HG03460 (cell line): ENCODE data around the gene C10orf71.

Experiments
- ATAC-seq: cut with Tn5 transposase; IDR thresholded peaks from one replicate; pipeline ENCODE4 v1.9.1; 2021; ENCODE audit not compliant: unreplicated experiment

The C10orf71 gene

GRCh38 chr10:49272251-49273081 lies 26.5 kb upstream of the C10orf71 start:
- no peak for ATAC-seq

- ATAC-seq: no peak
Observed at GRCh38 chr10:49273082-49273465, 25.9 kb upstream of the C10orf71 start.

DNA sequence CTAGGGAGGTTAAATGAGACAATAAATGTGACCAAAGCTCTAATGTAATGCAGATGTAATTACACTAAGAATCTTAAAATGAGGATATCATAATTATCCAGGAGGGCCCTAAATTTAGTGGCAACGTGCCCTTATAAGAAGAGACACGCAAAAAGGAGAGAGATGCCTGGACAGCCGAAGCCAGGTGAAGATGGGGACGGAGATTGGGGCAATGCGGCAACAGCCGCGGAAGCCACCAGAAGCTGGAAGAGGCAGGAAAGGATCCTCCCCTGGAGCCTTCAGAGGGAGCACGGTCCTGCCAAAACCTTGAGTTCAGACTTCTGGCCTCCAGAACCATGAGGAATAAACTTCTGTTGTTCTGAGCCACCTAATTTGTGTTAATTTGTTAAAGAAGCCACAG lies 25.3 kb upstream of the C10orf71 start:
- no peak for ATAC-seq

DNA sequence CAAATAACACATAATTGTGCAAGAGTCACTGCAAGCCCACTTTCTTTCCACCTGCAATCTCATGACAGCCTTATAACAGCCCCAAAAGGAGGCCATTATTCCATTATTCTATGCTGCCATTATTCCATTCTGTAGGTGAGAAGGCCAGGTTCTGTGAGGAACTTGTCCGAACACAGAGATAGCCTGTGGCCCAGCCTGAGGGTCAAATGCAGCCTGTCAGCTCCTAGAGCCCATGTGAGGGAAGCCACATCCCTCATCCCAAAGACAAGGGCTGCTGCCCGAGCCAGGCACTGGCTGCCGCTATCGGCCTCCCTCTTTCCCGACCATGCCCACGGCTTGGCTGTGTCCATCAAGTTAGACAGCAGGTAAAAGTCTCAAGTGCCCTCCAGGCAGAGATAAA lies 24.1 kb upstream of the C10orf71 start:
- ATAC-seq: no peak

- no peak for ATAC-seq
Observed at GRCh38 chr10:49275896-49276295, 23.1 kb upstream of the C10orf71 start.

GRCh38 chr10:49276596-49276995 lies 22.4 kb upstream of the C10orf71 start:
- no peak for ATAC-seq

DNA sequence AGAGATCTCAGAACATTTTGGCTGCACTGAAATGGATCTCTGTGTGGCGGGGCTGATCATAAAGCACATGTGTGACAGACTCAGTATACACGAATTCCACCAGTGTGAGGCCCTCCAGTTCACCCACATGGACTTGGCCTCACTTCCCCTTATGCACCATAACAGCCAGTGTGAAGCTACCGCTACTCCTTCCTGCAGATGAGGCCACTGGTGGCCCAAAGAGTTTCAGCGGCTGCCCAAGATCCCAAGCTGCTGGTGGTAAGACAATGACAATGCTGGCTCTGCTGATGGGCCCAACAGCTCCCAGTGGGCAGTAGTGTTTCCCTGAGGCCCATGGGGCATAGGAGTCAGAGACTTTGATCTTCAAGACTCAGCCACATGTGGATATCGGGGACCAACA lies 21.0 kb upstream of the C10orf71 start:
- no peak for ATAC-seq

DNA sequence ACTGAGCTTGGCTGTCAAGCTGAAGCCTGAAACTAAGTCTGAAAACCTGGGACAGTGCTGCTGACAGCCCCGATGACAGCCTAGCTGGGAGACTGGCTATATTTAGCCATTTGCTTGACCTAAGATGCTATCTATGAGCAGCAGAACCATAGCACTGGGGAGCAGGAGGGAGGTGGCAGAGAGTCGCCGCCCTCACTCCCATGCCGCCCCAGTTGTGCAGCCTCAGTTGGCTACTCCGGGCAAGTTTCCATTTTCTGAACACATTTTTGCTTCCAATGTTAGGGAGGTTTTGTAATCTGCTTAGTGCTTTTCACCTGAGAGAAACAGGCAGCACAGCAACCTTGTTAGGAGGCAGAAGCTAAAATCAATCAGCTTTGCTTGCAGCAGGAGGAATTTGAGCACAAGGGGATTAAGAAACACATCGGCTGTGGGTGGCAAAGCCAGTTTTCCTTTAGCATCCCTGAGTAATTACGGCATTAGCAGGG lies 20.4 kb upstream of the C10orf71 start:
- ATAC-seq: no peak

DNA sequence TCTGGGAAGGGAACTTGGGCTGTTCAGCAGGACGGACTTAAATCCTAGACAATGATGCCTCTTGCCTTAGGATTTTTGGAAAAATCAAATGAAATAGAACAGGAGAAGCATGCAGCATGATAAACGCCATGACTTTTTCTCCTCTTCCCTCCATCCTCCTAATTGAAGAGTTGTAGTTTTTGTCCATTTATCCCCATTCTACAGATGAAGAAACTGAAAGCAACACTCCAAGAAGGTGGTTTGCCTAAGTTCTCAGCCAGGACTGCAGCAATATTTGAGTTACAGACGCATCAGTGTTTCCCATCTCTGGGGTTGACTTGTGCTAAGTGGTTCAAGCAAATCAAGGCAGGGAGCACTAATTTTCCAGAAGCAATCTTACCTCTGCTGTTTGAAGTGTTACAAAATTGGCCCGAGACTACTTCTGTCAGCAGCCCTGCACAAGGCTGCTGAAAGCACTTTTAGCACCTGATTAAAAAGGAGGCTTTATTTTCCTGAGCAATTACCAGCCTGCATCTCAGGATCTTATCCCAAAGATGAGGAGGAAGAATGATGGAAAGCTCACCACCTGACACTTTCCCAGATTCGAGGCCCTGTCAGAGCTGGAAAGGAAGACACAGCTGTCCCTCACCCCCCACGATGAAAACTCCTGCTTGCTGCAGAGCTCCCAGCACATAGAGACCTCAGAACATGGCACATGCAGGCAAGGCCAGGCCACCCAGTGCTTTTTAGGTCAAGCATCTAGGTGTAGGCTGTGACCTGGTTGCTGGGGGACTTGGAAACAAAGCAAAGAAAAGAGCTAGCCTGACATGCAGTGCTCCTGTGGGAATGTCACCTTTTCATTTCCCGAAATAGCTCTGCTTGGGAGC lies 19.7 kb upstream of the C10orf71 start:
- ATAC-seq: no peak

DNA sequence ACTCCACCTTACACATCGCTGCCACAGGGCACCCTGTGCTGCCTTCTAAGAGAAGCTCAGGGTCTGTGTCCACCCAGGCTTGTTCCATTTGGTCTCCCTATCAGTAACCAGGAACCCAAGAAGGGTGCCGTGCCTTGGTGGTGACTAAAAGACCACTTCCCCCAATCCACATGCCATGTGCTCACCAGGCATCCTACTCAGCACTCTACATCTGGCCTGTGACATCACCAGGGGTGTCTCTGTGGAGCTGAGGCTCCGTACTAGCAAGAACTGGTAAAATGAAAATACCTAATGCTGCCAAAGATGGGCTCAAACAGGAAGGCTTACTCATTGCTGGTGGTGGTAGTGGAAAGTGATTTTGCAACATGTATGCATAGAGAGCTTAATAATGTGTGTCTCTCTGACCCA lies 19.0 kb upstream of the C10orf71 start:
- ATAC-seq: no peak

GRCh38 chr10:49281461-49281860 lies 17.5 kb upstream of the C10orf71 start:
- no peak for ATAC-seq

- ATAC-seq: no peak
Observed at GRCh38 chr10:49282306-49282705, 16.7 kb upstream of the C10orf71 start.

GRCh38 chr10:49282879-49283341 lies 16.1 kb upstream of the C10orf71 start:
- ATAC-seq: no peak

- no peak for ATAC-seq
Observed at GRCh38 chr10:49283491-49283890, 15.5 kb upstream of the C10orf71 start.

- ATAC-seq: no peak
Observed at GRCh38 chr10:49284356-49284755, 14.6 kb upstream of the C10orf71 start.

GRCh38 chr10:49285232-49285631 lies 13.7 kb upstream of the C10orf71 start:
- ATAC-seq: no peak

- ATAC-seq: no peak
Observed at GRCh38 chr10:49286686-49287085, 12.3 kb upstream of the C10orf71 start.

DNA sequence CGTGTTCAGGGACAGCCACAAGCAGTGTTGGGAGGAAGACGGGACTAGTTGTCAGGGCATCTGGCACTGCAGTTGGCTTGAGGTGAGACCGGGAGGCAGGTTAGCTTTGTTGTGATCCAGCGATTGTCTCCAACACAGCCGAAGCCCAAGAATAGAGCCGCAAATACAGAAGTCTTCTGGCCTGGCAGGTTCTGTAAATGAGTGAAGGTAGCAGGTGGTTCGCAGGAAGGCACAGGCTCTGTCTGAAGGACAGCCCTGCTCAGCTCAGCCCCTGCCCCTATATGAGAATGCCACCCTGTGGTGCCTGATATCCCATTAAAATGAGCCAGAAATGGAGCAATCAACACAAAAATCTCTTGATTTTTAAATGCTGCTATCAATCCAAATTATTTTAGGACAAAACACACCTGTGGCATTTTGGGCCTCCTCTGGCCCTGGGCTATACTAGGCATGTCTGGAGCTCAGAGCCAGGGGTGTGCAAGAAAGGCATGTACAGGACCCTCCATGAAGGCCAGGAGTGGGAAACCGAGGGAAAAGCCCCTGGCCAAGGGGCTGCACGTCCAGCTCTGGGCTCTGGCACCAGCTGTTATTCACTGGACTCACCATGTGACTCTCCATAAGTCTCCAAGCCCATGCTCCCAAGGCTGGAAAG lies 11.2 kb upstream of the C10orf71 start:
- ATAC-seq: no peak

- ATAC-seq: no peak
Observed at GRCh38 chr10:49288341-49289065, 10.5 kb upstream of the C10orf71 start.

DNA sequence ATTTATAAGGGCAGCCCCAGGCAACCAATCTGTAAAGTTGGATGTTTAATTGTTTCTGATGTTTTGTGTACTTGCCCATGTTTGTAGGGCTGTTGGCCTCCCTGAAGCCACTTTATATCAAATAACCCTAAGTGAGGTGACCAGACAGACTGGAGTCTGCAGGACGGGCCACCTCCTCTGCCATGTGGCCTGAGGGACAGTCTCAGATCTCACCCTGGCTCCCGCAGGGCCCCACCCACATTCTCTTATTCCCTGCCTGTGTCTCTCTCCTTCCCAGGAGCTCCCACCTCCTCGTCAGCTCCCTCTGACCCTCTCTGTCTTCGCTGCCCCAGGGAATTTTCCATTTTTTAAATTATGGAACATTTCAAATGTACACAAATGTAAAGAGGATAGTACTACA lies 9.5 kb upstream of the C10orf71 start:
- no peak for ATAC-seq

DNA sequence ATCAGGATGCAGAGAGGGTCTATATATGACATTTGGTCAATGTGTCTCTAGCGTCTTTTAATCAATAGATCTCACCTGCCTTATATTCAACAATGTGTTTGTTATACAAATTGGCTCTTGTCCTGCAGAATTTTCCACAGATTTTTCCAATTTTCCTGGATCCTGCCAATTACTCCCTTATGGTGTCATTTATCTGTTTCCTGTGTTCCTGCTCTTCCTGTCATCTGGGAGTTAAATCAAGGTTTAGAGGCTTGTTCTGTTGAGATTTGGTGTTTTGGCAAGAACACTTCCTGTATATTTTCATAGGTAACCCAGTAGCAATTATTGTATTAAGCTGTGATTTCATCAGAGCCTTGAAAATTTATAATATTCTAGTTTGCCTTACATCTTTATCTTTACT lies 8.8 kb upstream of the C10orf71 start:
- ATAC-seq: no peak
